ENCODE data around the gene SSBP4.

The SSBP4 gene

GRCh38 chr19:18461471-18461870, 42.3 kb downstream of the SSBP4 start:
- no peak overlapping the region for H3K4me3 ChIP-seq (ENCODE audit: low read depth, low read length)
- TF ChIP-seq, protein P1, sequence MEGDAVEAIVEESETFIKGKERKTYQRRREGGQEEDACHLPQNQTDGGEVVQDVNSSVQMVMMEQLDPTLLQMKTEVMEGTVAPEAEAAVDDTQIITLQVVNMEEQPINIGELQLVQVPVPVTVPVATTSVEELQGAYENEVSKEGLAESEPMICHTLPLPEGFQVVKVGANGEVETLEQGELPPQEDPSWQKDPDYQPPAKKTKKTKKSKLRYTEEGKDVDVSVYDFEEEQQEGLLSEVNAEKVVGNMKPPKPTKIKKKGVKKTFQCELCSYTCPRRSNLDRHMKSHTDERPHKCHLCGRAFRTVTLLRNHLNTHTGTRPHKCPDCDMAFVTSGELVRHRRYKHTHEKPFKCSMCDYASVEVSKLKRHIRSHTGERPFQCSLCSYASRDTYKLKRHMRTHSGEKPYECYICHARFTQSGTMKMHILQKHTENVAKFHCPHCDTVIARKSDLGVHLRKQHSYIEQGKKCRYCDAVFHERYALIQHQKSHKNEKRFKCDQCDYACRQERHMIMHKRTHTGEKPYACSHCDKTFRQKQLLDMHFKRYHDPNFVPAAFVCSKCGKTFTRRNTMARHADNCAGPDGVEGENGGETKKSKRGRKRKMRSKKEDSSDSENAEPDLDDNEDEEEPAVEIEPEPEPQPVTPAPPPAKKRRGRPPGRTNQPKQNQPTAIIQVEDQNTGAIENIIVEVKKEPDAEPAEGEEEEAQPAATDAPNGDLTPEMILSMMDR (IDR thresholded peaks at IDR 0.05; ENCODE audit: borderline replicate concordance, insufficient read depth, low read depth, low read length): no peak

GRCh38 chr19:18464646-18465045, 45.4 kb downstream of the SSBP4 start:
- TF ChIP-seq, protein P1 (IDR thresholded peaks at IDR 0.05; ENCODE audit: borderline replicate concordance, insufficient read depth, low read depth, low read length): no peak
- H3K4me3 ChIP-seq (ENCODE audit: low read depth, low read length): no peak overlapping the region

DNA sequence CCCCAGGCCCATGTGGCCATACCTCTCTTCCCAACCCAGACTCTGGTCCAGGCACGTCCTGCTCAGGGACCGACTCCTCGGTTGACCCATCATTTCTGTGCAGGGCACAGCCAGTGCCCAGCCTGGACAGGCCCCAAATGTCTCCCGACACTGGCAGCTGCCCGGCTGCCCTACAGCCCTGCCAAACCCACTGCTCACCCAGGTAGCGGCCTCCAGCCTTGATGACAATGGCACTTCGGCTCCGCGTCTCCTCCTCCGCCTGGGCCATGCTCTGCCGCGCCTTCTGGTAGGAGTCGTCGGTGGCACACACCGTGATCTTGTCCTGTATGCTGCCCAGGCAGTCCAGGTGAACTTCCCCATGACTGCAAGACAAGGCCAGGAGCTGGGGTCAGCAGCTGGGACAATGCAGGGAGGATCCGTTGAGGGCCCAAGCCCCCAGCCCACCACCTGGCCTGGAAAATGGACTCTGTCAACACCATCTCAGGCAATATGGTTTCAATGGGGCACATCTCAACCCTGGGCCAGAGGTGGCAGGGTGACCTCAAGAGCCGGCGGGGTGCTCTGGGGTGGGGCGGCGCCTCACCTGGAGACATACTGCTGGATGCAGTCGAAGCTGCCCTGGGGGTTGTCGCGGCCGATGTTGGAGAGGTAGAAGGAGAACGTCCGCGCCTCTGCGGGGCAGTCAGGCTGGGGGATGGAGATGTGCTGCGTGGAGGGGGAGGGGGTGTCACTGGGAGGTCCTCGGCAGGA, 46.2 kb downstream of the SSBP4 start:
- TF ChIP-seq, protein P1 (IDR thresholded peaks at IDR 0.05; ENCODE audit: borderline replicate concordance, insufficient read depth, low read depth, low read length): no peak
- no peak overlapping the region for H3K4me3 ChIP-seq (ENCODE audit: low read depth, low read length)

- TF ChIP-seq, protein P1 (IDR thresholded peaks at IDR 0.05; ENCODE audit: borderline replicate concordance, insufficient read depth, low read depth, low read length): no peak
These were observed 46.8 kb downstream of the SSBP4 start for GRCh38 chr19:18465964-18466339.

DNA sequence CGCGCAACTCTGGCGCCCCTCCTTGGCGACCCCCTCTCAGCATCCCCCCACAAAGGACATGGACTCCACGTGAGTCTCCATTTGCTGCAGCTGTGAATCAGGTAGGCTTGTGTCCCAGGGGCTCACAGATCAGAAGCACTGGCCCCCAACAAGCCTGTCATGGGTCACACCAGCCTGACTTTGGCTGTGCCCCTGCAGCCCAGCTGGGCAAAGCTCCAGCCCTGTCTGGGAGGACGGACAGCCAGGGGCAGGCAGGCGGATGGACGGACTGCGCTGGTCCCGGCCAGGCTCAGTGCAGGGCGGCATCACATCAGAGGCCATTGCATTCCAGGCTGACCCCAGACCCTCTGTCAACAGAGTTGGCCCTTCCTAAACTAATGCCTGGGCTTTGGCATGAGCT, 47.2 kb downstream of the SSBP4 start:
- H3K4me3 ChIP-seq (ENCODE audit: low read depth, low read length): no peak overlapping the region
- TF ChIP-seq, protein P1 (IDR thresholded peaks at IDR 0.05; ENCODE audit: borderline replicate concordance, insufficient read depth, low read depth, low read length): no peak

More at GRCh38 chr19:18465964-18466339, 46.8 kb downstream of the SSBP4 start:
- H3K4me3 ChIP-seq (ENCODE audit: low read depth, low read length): no peak overlapping the region

DNA sequence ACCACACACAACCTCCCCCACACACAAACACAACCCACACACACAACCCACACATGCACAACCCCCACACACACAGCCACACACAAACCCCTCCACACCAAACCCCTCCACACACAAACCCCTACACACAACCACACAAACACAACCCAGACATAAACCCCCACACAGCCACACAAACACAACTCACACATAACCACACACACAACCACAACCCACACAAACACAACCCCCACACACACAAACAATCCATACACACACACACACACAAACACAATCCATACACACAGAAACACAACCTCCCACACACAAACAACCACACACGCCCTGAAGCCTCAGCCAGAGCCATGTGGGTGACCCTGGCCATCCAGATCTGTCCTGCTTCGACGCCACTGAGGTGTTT, 48.8 kb downstream of the SSBP4 start:
- H3K4me3 ChIP-seq (ENCODE audit: low read depth, low read length): no peak overlapping the region
- TF ChIP-seq, protein P1 (IDR thresholded peaks at IDR 0.05; ENCODE audit: borderline replicate concordance, insufficient read depth, low read depth, low read length): no peak

DNA sequence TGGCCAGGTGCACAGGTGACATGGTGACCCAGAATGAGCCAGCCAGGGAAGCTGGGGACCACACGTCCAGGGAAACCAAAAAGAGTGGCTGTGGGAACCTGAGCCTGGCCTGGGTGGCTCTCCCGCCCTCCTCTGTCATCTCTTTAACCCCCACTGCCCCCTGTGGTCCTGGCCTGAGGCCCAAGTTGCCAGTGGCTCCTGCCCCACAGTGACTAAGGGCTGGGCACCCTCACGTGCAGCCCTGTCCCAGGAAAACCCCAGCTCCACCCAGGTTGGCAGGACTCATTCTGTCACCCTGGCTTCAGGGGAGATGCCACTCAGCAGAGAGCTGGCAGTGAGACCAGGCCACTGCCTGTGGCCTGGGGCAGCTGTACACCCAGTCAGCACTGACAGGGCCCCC, 49.3 kb downstream of the SSBP4 start:
- no peak overlapping the region for H3K4me3 ChIP-seq (ENCODE audit: low read depth, low read length)
- TF ChIP-seq, protein P1 (IDR thresholded peaks at IDR 0.05; ENCODE audit: borderline replicate concordance, insufficient read depth, low read depth, low read length): no peak
